Fibroblast of mammary gland (primary cell): ENCODE results near the gene ITPA.

ENCODE experiments used
- DNase-seq: peaks from one replicate; pipeline ENCODE4 v3.0.0-alpha.2; 2010; ENCODE audit warnings: low read depth
- H3K4me3 ChIP-seq: 2 replicates; pipeline ENCODE4 v1.5.1; 2011; ENCODE audit warnings: low read depth, mild to moderate bottlenecking, low read length, moderate library complexity; ENCODE audit not compliant: control insufficient read depth
- TF ChIP-seq, protein P1 (sequence below): conservative IDR thresholded peaks from 2 replicates; pipeline ENCODE4 v1.5.1; 2011; ENCODE audit warnings: low read depth, low read length, inconsistent platforms; ENCODE audit not compliant: control insufficient read depth, insufficient read depth

The ITPA gene

DNA sequence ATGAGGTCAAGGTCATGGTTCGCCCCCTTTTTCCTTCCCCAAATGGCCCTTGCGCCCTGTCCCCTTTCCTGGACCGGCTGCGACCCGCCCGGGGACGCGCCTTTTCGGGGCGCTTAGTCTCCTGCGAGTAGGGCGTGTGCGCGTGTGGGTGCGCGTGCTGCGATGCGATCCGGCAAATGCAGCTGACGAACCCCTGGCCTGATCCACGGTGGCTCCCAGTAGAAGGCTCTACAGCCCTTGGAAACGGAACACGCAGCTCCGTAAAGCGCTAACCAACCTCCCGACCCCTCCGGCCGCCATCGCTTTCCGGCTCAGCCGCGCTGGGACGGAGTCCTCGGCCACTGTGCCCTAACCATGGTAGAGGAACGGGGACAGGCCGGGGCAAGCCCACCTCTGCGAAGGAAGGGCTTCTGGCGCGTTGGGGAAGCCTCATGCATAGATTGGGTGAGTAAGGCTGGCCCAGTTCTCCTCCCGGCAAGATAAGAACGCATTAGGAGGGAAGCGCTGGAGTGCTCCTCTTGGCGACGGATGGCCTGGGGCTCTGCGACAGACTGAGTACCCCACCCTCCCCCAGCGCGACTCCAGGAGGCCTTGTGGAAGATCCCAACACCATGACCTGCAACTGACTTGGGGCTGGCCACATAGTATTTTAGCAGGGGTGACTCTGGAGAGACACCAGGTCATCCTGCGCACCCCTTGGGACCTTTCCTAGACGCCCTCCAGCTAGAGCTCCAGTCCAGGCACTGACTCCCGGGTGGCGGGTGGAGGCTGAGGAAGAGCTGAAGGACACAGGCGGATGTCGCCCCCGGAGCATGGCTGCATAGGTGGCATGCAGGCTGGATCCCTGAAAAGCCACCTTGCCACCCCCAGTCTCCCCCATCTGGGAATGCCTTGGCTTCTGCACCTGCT, 30.8 kb downstream of the ITPA start:
- DNase-seq = peak; percentile 21
- H3K4me3 ChIP-seq = peak overlapping the region; percentile 64
- TF ChIP-seq, protein P1, sequence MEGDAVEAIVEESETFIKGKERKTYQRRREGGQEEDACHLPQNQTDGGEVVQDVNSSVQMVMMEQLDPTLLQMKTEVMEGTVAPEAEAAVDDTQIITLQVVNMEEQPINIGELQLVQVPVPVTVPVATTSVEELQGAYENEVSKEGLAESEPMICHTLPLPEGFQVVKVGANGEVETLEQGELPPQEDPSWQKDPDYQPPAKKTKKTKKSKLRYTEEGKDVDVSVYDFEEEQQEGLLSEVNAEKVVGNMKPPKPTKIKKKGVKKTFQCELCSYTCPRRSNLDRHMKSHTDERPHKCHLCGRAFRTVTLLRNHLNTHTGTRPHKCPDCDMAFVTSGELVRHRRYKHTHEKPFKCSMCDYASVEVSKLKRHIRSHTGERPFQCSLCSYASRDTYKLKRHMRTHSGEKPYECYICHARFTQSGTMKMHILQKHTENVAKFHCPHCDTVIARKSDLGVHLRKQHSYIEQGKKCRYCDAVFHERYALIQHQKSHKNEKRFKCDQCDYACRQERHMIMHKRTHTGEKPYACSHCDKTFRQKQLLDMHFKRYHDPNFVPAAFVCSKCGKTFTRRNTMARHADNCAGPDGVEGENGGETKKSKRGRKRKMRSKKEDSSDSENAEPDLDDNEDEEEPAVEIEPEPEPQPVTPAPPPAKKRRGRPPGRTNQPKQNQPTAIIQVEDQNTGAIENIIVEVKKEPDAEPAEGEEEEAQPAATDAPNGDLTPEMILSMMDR = no peak

DNA sequence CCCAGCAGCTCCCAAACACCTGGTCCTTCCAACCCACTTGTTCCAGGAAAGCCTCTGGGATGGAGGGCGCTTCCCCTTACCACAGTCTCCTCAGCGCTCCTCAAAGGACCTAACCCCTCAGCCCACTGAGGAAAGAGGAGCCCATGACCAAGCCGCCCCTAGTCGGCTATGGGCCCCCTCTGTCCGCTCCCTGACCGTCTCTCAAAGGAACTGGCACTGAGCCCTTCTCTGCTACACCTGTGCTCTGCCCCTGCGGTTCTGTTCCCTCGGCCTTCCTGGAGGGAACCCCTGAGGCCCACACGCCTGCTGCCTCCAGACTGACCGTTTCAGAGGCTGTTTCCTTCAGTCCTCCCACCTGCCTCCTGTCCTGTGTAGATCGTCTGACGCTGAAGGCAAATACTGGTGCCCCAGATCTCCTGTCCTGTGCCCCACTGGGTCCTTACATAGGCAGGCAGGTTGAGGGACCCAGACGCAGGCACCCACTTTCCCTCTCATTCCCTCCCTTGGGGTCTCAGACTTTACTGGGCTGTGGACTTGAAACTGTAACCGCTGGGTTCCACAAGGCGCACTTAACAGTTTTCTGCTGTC, 31.6 kb downstream of the ITPA start:
- H3K4me3 ChIP-seq = no peak overlapping the region
- TF ChIP-seq, protein P1 = no peak

DNA sequence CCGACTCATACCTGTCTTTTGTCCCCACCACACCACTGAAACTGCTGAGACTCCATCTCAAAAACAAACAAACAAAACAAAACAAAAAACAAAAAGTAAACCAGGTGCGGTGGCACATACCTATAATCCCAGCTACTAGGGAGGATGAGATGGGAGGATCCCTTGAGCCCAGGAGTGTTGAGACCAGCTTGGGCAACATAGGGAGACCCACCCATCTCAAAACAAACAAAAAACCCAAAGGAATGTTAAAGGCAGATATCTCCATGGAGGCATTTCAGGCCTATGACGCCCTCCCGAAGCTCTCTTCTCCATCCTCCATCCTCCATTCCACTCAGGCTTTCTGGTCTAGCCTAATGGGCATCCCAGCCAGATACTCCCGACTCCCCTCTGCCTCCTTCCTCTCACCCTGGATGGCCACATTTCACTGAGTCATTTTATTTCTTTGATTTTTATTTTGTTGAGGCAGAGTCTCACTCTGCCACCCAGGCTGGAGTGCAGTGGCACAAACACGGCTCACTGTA, 32.9 kb downstream of the ITPA start:
- DNase-seq = no peak
- H3K4me3 ChIP-seq = no peak overlapping the region
- TF ChIP-seq, protein P1 = no peak

More for the DNA sequence above, 31.6 kb downstream of the ITPA start:
- DNase-seq = no peak

DNA sequence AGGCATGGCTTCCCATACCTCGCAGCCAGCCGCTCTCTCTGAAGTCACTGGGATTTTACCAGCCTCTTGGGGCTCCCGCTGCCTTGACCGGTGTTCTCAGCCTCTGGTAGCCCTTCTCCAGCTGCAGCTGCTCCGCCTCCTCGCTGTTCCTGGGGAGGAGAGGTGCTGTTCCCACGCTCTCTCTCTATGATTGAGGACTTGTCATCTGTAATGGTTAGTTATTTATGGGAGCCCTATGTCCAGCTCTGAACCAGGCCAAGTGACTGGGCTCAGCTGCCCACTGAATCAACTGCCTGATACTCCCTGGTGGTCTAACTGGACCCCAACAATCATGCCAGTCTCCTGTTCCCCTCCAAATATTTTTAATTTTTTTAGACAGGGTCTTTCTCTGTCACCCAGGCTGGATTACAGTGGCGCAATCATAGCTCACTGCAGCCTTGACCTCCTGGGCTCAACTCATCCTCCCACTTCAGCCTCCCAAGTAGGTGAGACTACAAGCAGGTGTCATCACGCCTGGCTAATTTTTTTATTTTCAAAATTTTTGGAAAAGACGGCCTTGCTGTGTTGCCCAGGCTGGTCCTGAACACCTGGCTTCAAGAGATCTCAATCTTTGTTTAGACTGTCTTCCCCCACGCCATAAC, 34.5 kb downstream of the ITPA start:
- no peak overlapping the region for H3K4me3 ChIP-seq
- no peak for DNase-seq
- TF ChIP-seq, protein P1 = no peak

DNA sequence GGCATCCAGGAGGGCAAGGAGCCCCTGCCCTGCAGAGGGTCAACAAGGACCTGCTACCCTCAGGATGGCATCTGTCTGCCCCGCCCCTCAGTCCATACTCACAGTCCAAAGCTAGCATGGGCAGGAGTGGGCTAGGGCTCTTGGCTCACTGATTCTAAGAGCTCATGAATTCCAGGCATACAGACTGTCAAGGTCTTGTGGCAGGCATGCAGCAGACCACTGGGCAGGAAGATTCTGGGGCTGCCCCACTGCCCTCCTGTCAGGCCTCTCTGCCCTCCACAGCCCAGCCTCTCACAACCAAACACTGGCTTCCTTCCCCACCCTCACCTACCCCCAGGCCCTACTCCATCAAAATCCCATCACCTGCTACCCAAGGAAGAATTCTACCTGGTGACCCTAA, 35.3 kb downstream of the ITPA start:
- DNase-seq = no peak
- TF ChIP-seq, protein P1 = no peak
- H3K4me3 ChIP-seq = no peak overlapping the region

DNA sequence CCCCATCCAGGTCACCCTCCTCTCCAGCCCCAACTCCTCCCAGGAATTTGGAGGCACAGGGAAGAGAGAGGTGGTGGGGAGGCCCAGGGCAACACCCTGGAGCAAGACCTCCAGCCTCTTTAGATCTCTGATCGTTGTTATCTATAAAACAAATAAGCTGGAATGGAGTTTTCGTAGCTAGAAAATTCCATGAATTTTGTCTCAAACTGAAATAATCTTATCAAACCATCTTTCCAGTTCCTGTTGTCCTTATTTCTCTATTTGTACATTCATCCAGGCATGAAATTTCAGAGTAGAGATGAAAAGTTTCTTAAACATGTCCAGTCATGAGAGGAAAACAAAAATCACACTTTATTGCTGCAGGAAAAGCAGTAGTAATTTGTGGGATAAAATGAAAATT, 35.9 kb downstream of the ITPA start:
- DNase-seq = no peak
- no peak overlapping the region for H3K4me3 ChIP-seq
- TF ChIP-seq, protein P1 = no peak
